Thymus (tissue), 11 donors: ENCODE data around the gene SHOX. TPM values are rescaled to one million over a fixed set of nuclear protein-coding genes. Genes with fewer than 3 reads are reported as not detected.
"Not testable (repeated sequence)": the region's sequence is repeated elsewhere in the genome, so short reads cannot be mapped to it uniquely, and the experiment has no call there.

Experiments
- DNase-seq, 9 donors: peaks; one replicate each; pipeline ENCODE4 v3.0.0-alpha.2; 2013; ENCODE audit warnings: low spot score in 9 of 9, low read depth in 6 of 9, missing footprints in 1 of 9
- H3K27ac ChIP-seq, 2 donors: one replicate each; pipeline ENCODE4 v1.5.1; 2013; ENCODE audit warnings: control low read depth in 1 of 2, low read depth in 1 of 2, low read length in 1 of 2, mild to moderate bottlenecking in 1 of 2, moderate library complexity in 1 of 2
- H3K27me3 ChIP-seq, 2 donors: one replicate each; pipeline ENCODE4 v1.5.1; 2013; ENCODE audit warnings: low read length in 1 of 2; ENCODE audit not compliant: control insufficient read depth in 2 of 2, insufficient read depth in 1 of 2
- H3K36me3 ChIP-seq, 2 donors: one replicate each; pipeline ENCODE4 v1.5.1; 2013; ENCODE audit warnings: low read length in 1 of 2, mild to moderate bottlenecking in 1 of 2, moderate library complexity in 1 of 2; ENCODE audit not compliant: control insufficient read depth in 2 of 2, insufficient read depth in 2 of 2
- H3K4me1 ChIP-seq, 2 donors: one replicate each; pipeline ENCODE4 v1.5.1; 2013; ENCODE audit warnings: low read length in 2 of 2; ENCODE audit not compliant: control insufficient read depth in 2 of 2, insufficient read depth in 2 of 2
- H3K4me3 ChIP-seq, 2 donors: one replicate each; pipeline ENCODE4 v1.5.1; 2013; ENCODE audit warnings: low read length in 2 of 2, control low read depth in 1 of 2, mild to moderate bottlenecking in 1 of 2
- H3K9me3 ChIP-seq, 2 donors: one replicate each; pipeline ENCODE4 v1.5.1; 2013; ENCODE audit warnings: low read length in 1 of 2, mild to moderate bottlenecking in 1 of 2; ENCODE audit not compliant: control insufficient read depth in 2 of 2, insufficient read depth in 1 of 2
- WGBS: extraction: QIAGEN DNeasy Blood & Tissue Kit; methylation state at CpG from one replicate; pipeline ENCODE4 v1.1.7; 2013; 5-methylcytosine and 5-hydroxymethylcytosine counted together
- polyA plus RNA-seq: library from polyadenylated mRNA; stranded (reverse); fragments of 200-250 nt; gene quantifications from one replicate; pipeline ENCODE4 v1.2.3, GENCODE V29; 2013
- total RNA-seq: library from RNA; stranded (reverse); fragments of 120-200 nt; gene quantifications from one replicate; pipeline ENCODE4 v1.2.4, GENCODE V29; 2013
- donor health status: healthy.

SHOX gene
- total and polyA plus RNA-seq, 2 donors = 0.02 TPM; not detected in 1

DNA sequence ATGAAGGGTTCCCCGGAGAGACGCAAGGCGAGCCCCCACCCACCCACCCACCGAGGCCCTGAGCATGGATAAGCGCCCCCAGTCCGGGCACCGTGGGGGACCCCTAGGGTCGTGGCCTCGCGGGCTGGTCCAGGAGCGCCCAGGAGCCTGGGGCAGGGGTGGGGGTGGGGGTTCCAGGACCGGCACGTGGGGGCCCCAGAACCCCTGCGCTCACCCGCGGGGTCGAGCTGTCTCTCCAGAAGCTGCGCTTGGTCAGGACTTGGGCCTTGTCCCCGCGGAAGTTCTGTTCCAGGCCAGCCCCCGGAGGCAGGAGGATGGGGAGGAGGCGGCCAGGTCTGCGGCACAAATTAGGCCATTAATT lies 11.2 kb upstream of the SHOX start:
- Histone ChIP-seq H3K36me3 (no peaks in the 10 kb centered on the region), H3K27ac (no peak overlapping the region), H3K9me3 (no peaks in the 10 kb centered on the region), H3K4me3 (no peak overlapping the region), H3K4me1 (no peaks in the 10 kb centered on the region), H3K27me3 (peaks cover 20 to 30% of the 10 kb centered on the region in 2 donors)
- DNase-seq = no peak
- WGBS = 7% methylated on average over 23 of the region's 23 CpGs

DNA sequence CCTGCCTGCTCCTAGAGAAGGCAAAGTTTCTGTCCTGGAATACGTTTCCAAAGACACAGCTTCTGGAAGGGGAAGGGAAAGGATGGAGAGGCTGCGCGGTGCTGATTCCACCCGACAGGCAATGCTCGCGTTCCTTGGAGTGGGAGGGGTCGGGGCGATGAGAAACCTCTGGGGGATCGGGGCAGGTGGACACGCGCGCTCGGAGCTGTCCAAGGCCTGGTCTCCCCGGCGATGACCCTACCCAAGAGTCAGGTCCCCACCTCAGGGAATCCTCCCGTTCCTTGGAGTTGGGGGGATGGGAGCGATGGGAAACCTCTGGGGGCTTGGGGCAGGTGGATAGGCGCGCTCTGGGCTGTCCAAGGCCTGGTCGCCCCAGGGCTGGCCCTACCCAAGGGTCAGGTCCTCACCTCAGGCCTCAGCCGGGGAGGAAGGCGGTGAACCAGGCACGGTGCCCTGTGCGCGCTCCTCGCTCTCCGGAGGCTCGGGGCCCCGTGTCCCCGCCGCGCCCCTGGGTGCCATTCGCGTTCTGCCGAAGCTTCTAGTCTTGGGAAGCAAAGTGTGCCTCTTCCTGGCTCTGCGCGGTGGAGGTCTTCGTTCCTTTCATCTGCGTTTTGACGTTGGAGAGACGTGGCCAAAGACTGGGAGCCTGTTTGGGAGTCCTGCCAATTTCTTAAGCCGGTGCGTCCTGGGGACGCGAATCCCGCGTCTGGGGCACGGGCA lies 10.6 kb upstream of the SHOX start:
- H3K27me3 ChIP-seq = peaks cover 20 to 31% of the 10 kb centered on the region in 2 donors
- H3K27ac ChIP-seq = no peak overlapping the region
- no peak for DNase-seq
- no peaks in the 10 kb centered on the region for H3K4me1 ChIP-seq
- 6% methylated on average over 48 of the region's 48 CpGs for WGBS
- no peaks in the 10 kb centered on the region for H3K36me3 ChIP-seq
- H3K9me3 ChIP-seq = no peaks in the 10 kb centered on the region
- H3K4me3 ChIP-seq = no peak overlapping the region

- WGBS = 25% methylated on average over 11 of the region's 11 CpGs
These were observed 8.7 kb upstream of the SHOX start for GRCh38 chrX:621705-622503.

GRCh38 chrX:622802-623201 lies 7.8 kb upstream of the SHOX start:
- not testable (repeated sequence) for DNase-seq, H3K36me3 ChIP-seq, H3K27ac ChIP-seq, H3K4me3 ChIP-seq, H3K9me3 ChIP-seq, H3K4me1 ChIP-seq
- 47% methylated on average over 3 of the region's 3 CpGs for WGBS
- peaks cover 20 to 44% of the 10 kb centered on the region in 2 donors for H3K27me3 ChIP-seq

More at GRCh38 chrX:621705-622503, 8.7 kb upstream of the SHOX start:
- Histone ChIP-seq H3K27ac (no peak overlapping the region), H3K9me3 (no peaks in the 10 kb centered on the region), H3K27me3 (peaks cover 20 to 35% of the 10 kb centered on the region in 2 donors), H3K36me3 (no peaks in the 10 kb centered on the region), H3K4me3 (no peak overlapping the region), H3K4me1 (no peaks in the 10 kb centered on the region)
- no peak for DNase-seq

DNA sequence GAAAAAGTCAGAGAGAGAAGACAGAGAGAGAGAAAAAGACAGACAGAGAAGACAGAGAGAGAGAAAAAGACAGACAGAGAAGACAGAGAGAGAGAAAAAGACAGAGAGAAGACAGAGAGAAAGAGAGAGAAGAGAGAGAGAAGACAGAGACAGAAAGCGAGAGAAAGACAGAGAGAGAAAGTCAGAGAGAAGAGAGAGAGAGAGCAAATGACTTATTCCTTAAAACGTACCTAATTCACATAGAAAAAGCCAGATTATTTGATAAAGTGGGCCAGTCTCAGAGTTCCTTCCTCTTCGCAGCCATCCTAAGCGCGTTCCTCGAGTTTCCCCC lies 7.4 kb upstream of the SHOX start:
- Histone ChIP-seq H3K27me3 (peaks cover 20 to 46% of the 10 kb centered on the region in 2 donors), H3K4me3 (no peak overlapping the region), H3K4me1 (no peaks in the 10 kb centered on the region), H3K36me3 (no peaks in the 10 kb centered on the region), H3K27ac (no peak overlapping the region), H3K9me3 (no peaks in the 10 kb centered on the region)
- WGBS = 9% methylated on average over 6 of the region's 6 CpGs
- no peak for DNase-seq

GRCh38 chrX:623599-624315 lies 6.8 kb upstream of the SHOX start:
- H3K4me3 ChIP-seq = no peak overlapping the region
- H3K27me3 ChIP-seq = peaks cover 20 to 44% of the 10 kb centered on the region in 2 donors
- H3K36me3 ChIP-seq = no peaks in the 10 kb centered on the region
- WGBS = 4% methylated on average over 50 of the region's 50 CpGs
- no peaks in the 10 kb centered on the region for H3K9me3 ChIP-seq
- no peak for DNase-seq
- no peaks in the 10 kb centered on the region for H3K4me1 ChIP-seq
- H3K27ac ChIP-seq = no peak overlapping the region

DNA sequence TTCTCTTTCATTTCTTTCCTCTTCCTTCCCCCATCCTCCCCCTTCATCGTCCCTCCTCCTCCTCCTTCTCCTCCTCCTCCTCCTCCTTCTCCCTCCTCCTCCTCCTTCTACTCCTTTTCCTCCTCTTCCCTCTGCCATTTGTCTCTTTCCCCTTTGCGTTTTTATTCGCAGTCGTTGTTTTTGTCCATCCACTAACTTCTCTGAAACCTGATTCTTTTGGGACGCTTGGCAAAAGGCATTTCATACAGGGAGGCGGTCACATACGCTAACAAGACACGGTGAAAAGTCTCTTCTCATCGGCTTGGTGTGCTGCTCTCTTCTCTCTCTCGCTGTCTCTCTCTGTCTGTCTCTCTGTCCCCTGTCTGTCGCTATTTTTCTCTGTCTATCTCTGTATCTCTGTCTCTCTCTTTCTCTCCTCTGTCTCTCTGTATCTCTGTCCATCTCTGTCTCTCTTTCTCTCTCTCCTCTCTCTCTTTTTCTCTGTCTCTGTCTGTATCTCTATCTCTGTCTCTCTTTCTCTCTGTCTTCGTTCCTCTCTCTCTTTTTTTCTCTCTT lies 5.4 kb upstream of the SHOX start:
- peaks cover 20 to 47% of the 10 kb centered on the region in 2 donors for H3K27me3 ChIP-seq
- H3K27ac ChIP-seq = no peak overlapping the region
- DNase-seq = no peak
- H3K4me1 ChIP-seq = no peaks in the 10 kb centered on the region
- H3K4me3 ChIP-seq = no peak overlapping the region
- H3K36me3 ChIP-seq = no peaks in the 10 kb centered on the region
- no peaks in the 10 kb centered on the region for H3K9me3 ChIP-seq
- 18% methylated on average over 12 of the region's 12 CpGs for WGBS

DNA sequence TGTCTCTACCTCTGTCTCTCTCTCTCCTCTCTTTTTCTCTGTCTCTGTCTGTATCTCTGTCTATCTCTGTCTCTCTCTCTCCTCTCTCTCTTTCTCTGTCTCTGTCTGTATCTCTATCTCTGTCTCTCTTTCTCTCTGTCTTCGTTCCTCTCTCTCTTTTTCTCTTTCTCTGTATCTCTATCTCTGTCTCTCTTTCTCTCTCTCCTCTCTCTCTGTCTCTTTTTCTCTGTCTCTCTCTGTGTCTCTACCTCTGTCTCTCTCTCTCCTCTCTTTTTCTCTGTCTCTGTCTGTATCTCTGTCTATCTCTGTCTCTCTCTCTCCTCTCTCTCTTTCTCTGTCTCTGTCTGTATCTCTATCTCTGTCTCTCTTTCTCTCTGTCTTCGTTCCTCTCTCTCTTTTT lies 4.5 kb upstream of the SHOX start:
- H3K9me3 ChIP-seq, H3K4me3 ChIP-seq, H3K27ac ChIP-seq, H3K36me3 ChIP-seq, DNase-seq, H3K4me1 ChIP-seq: not testable (repeated sequence)
- H3K27me3 ChIP-seq = peaks cover 24 to 48% of the 10 kb centered on the region in 2 donors
- WGBS = 44% methylated on average over 2 of the region's 2 CpGs
